Activated CD8-positive, alpha-beta memory T cell treated with anti-CD3 and anti-CD28 coated beads for 4 hours (primary cell): ENCODE measurements around the gene BTBD16.

Source experiments
- DNase-seq, 2 donors: peaks; one replicate each; pipeline ENCODE4 v3.0.0-alpha.2; 2020; ENCODE audit warnings: low read depth in 2 of 2

BTBD16 gene

GRCh38 chr10:122343135-122343800 lies 72.2 kb downstream of the BTBD16 start:
- DNase-seq, result no peak

- no peak for DNase-seq
Observed at GRCh38 chr10:122343936-122344335, 72.8 kb downstream of the BTBD16 start.

GRCh38 chr10:122344741-122345258 lies 73.7 kb downstream of the BTBD16 start:
- DNase-seq, result no peak

- no peak for DNase-seq
Observed at GRCh38 chr10:122346326-122346950, 75.3 kb downstream of the BTBD16 start.

- no peak for DNase-seq
Observed at GRCh38 chr10:122347170-122347841, 76.2 kb downstream of the BTBD16 start.

- no peak for DNase-seq
Observed at GRCh38 chr10:122348512-122348911, 77.4 kb downstream of the BTBD16 start.

GRCh38 chr10:122348935-122349361 lies 77.9 kb downstream of the BTBD16 start:
- no peak for DNase-seq

GRCh38 chr10:122349758-122350369 lies 78.8 kb downstream of the BTBD16 start:
- DNase-seq, result no peak

- no peak for DNase-seq
Observed at GRCh38 chr10:122350893-122351292, 79.8 kb downstream of the BTBD16 start.

GRCh38 chr10:122352817-122353525 lies 81.9 kb downstream of the BTBD16 start:
- no peak for DNase-seq

- DNase-seq, result no peak
Observed at GRCh38 chr10:122354383-122354782, 83.3 kb downstream of the BTBD16 start.

- no peak for DNase-seq
Observed at GRCh38 chr10:122357685-122358084, 86.6 kb downstream of the BTBD16 start.

GRCh38 chr10:122359621-122360020 lies 88.5 kb downstream of the BTBD16 start:
- no peak for DNase-seq

- no peak for DNase-seq
Observed at GRCh38 chr10:122361046-122361445, 90.0 kb downstream of the BTBD16 start.

GRCh38 chr10:122362031-122362592 lies 91.0 kb downstream of the BTBD16 start:
- DNase-seq, result no peak

- no peak for DNase-seq
Observed at GRCh38 chr10:122362621-122363020, 91.5 kb downstream of the BTBD16 start.

GRCh38 chr10:122363311-122363710 lies 92.2 kb downstream of the BTBD16 start:
- DNase-seq, result no peak

- no peak for DNase-seq
Observed at GRCh38 chr10:122363722-122364463, 92.8 kb downstream of the BTBD16 start.

GRCh38 chr10:122368502-122369254 lies 97.6 kb downstream of the BTBD16 start:
- no peak for DNase-seq

GRCh38 chr10:122373108-122373507 lies 102.0 kb downstream of the BTBD16 start:
- no peak for DNase-seq
